Inferior parietal cortex (tissue), 1 donor: Measurements from ENCODE around the gene CELSR2.

Experiments
- DNase-seq: peaks from one replicate; pipeline ENCODE4 v3.0.0-alpha.2; 2016; ENCODE audit errors: extremely low spot score

Gene CELSR2

DNA sequence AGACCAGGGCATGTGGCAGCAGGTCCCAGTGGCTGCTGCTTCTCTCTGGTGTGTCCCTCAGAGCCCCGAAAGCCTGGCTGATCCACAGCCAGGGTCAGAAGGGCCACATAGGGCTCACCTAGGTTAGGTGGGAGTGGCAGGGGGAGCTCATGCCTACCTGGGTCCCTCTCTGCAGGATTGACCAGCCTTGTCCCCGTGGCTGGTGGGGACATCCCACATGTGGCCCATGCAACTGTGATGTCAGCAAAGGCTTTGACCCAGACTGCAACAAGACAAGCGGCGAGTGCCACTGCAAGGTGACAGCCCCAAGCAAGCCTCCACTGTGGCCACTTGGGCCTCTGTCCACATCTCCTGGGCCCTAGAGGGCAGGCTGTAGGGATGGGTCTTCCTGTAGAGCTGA, 15.7 kb downstream of the CELSR2 start:
- no peak for DNase-seq

DNA sequence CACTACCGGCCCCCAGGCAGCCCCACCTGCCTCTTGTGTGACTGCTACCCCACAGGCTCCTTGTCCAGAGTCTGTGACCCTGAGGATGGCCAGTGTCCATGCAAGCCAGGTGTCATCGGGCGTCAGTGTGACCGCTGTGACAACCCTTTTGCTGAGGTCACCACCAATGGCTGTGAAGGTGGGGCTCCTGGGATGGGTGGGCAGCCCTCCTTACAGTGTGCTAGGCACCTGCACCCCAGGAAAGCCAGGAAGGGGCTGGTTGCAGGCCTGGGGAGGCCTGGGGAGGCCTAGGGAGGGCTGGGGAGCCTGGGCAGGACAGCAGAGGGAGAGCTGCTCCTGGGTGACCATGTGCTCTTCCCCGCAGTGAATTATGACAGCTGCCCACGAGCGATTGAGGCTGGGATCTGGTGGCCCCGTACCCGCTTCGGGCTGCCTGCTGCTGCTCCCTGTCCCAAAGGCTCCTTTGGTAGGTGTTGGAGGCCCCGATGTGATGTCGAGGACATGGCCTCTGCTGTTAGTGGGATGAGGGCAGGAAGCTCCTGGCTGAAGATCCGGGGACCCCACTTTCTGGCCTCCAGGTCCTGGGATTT, 16.5 kb downstream of the CELSR2 start:
- no peak for DNase-seq

GRCh38 chr1:109266965-109267364, 17.6 kb downstream of the CELSR2 start:
- no peak for DNase-seq

DNA sequence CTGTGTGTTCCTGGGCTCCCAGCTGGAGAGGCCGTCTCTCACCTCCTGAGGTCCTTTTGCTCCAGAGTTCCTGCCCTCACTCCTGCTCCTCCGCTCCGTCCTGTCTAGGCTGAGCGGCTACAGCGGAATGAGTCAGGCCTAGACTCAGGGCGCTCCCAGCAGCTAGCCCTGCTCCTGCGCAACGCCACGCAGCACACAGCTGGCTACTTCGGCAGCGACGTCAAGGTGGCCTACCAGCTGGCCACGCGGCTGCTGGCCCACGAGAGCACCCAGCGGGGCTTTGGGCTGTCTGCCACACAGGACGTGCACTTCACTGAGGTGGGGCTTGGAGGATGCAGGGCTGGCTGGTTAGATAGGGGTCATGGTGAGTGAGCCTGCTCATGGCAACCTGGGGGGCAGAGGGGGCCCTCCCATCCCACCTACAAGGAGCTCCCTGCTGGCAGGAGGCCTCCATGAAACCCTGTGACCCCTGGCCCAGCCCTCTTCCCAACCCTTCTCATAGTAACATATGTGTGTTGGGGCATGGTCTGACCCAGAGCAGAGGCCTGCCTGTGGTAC, 18.5 kb downstream of the CELSR2 start:
- no peak for DNase-seq

DNA sequence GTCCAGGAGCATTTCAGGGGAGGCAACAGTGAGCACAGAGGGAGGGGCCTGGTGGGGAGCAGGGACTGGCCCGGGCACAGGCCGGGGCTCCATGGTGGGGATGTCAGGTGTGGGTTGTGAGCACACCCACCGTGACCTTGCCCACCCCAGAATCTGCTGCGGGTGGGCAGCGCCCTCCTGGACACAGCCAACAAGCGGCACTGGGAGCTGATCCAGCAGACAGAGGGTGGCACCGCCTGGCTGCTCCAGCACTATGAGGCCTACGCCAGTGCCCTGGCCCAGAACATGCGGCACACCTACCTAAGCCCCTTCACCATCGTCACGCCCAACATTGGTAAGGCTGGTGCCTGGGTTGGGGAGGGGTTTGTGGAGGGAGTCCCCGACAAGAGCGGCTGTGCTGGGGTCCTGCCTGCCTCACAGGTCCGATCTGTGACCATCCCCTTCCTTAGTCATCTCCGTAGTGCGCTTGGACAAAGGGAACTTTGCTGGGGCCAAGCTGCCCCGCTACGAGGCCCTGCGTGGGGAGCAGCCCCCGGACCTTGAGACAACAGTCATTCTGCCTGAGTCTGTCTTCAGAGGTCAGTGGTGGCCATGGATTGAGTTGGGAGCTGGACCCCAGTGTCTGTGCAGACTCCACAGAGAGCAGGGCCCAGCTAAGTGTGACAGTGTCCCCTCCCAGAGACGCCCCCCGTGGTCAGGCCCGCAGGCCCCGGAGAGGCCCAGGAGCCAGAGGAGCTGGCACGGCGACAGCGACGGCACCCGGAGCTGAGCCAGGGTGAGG, 19.3 kb downstream of the CELSR2 start:
- DNase-seq = no peak

- no peak for DNase-seq
Measured at GRCh38 chr1:109269212-109269980, 20.1 kb downstream of the CELSR2 start.

GRCh38 chr1:109269981-109270622, 20.8 kb downstream of the CELSR2 start:
- no peak for DNase-seq

- no peak for DNase-seq
Measured at GRCh38 chr1:109270623-109271317, 21.4 kb downstream of the CELSR2 start.

- no peak for DNase-seq
Measured at GRCh38 chr1:109271458-109271857, 22.1 kb downstream of the CELSR2 start.

GRCh38 chr1:109272021-109272799, 22.9 kb downstream of the CELSR2 start:
- DNase-seq = no peak

DNA sequence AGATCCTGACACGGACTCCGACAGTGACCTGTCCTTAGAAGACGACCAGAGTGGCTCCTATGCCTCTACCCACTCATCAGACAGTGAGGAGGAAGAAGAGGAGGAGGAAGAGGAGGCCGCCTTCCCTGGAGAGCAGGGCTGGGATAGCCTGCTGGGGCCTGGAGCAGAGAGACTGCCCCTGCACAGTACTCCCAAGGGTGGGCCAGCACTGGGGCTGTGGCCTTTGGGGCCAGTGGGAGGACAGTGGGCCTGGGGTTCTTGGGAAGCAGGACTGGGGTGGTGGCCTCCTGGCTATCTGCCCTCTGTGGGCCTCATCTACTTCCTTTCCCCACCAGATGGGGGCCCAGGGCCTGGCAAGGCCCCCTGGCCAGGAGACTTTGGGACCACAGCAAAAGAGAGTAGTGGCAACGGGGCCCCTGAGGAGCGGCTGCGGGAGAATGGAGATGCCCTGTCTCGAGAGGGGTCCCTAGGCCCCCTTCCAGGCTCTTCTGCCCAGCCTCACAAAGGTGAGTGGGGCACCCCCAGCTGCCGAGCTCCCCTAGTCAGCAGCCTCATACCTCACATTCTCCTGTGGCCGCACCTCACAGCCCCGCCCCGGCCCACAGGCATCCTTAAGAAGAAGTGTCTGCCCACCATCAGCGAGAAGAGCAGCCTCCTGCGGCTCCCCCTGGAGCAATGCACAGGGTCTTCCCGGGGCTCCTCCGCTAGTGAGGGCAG, 23.6 kb downstream of the CELSR2 start:
- no peak for DNase-seq

DNA sequence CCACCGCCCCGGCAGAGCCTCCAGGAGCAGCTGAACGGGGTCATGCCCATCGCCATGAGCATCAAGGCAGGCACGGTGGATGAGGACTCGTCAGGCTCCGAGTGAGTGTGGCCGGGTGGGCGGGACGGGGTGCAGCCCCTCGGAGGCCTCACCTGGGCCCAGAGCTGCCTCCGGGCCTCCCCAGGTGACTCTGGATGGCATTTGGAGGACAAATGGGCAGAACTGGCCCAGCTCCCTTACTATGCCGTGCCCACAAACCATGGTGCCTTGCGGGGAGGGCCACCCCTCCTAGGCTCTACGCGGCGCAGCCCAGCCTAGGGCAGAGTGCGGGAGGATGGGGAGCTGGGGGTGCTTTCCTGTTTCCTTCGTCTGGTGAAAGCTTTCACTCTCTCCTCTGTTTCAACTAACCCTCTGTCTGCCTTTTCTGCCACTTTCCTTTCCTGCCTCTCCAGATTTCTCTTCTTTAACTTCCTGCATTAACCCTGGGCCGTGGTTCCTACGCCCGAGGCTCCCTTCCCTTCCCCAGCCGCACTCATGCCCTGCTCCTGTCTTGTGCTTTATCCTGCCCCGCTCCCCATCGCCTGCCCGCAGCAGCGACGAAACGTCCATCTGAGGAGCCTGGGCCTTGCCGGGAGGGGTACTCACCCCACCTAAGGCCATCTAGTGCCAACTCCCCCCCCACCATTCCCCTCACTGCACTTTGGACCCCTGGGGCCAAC, 24.4 kb downstream of the CELSR2 start:
- no peak for DNase-seq

DNA sequence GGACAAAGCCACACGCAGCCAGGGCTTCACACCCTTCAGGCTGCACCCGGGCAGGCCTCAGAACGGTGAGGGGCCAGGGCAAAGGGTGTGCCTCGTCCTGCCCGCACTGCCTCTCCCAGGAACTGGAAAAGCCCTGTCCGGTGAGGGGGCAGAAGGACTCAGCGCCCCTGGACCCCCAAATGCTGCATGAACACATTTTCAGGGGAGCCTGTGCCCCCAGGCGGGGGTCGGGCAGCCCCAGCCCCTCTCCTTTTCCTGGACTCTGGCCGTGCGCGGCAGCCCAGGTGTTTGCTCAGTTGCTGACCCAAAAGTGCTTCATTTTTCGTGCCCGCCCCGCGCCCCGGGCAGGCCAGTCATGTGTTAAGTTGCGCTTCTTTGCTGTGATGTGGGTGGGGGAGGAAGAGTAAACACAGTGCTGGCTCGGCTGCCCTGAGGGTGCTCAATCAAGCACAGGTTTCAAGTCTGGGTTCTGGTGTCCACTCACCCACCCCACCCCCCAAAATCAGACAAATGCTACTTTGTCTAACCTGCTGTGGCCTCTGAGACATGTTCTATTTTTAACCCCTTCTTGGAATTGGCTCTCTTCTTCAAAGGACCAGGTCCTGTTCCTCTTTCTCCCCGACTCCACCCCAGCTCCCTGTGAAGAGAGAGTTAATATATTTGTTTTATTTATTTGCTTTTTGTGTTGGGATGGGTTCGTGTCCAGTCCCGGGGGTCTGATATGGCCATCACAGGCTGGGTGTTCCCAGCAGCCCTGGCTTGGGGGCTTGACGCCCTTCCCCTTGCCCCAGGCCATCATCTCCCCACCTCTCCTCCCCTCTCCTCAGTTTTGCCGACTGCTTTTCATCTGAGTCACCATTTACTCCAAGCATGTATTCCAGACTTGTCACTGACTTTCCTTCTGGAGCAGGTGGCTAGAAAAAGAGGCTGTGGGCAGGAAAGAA, 25.5 kb downstream of the CELSR2 start:
- no peak for DNase-seq

- DNase-seq = no peak
Measured at GRCh38 chr1:109275706-109276345, 26.5 kb downstream of the CELSR2 start.

GRCh38 chr1:109277434-109278204, 28.3 kb downstream of the CELSR2 start:
- DNase-seq = peak; percentile 85

DNA sequence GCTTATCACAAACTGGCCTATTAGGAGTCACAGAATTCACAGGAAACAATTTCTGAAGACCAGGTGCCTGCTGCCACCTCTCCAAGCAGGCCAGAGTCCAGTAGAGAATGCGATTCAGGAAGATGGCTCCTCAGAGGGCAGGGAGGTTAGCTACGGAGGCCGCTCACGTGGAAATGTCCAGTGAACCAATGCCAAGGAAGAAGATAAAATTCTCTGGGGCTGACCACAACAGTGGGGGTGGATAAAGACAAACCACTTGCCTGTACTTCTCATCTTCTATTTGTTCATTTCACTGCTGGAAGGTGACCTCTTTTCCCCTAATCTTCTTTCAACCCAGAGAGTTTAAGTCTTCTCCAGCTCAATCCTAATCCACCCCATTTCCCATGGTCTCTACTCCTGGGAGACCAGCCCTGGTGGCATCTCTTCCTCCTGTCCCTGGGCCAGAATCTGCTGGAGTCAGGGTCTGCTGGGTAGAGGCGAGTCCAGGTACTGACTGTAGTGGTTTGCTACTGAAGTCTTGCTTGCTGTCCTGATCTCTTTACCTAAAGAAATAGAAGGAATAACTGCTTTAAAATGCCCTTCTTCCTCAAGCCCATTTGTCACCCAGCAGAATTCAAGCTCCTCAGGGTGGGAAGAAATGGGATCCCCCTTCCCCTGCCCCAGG, 30.4 kb downstream of the CELSR2 start:
- DNase-seq = no peak
